ENCODE data around the gene ACOXL.
A peak's percentile ranks its signal among the peaks of the same experiment; 100 is the strongest.

The ACOXL gene

DNA sequence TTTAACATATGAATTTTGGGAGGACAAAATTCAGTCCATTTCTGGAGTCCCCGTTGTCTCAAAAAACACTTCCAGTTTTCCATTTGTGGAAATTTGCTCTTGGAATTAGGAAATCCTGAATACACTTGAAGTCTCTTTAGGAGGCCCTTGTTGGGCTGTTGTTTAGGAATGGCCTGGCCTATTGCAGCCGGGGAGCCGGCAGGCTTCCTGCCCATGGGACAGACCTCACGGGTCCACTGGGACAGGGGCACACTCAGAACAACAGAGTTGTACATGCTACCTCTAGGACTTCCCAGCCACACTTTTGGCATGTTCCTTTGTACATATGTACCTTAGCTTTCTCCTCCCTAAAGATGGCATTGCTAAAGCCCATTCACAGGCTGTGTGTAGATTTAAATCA, 57.3 kb downstream of the ACOXL start:
- Histone ChIP-seq H4K91ac (ENCODE audit: low read depth, low read length) (no peak overlapping the region), H2AK5ac (ENCODE audit: low read length) (no peak overlapping the region), H3K14ac (ENCODE audit: low read length) (no peak overlapping the region), H3K4me3 (ENCODE audit: low read depth, low read length) (no peak overlapping the region), H3K4me1 (ENCODE audit: control insufficient read depth in 1 of 2, insufficient read depth in 2 of 2, low read length in 2 of 2) (no peaks in the 10 kb centered on the region), H3K79me1 (ENCODE audit: low read length) (no peaks in the 10 kb centered on the region), H3K27me3 (ENCODE audit: insufficient read depth, low read length) (no peaks in the 10 kb centered on the region), H3K4me2 (ENCODE audit: low read length) (no peak overlapping the region), H3K23ac (ENCODE audit: low read length) (no peak overlapping the region), H3K4ac (ENCODE audit: low read depth, low read length) (no peak overlapping the region), H2AFZ (ENCODE audit: insufficient read depth, low read length, poor library complexity) (no peak overlapping the region), H2BK120ac (ENCODE audit: insufficient read depth, low read length, poor library complexity) (no peak overlapping the region), H3K79me2 (ENCODE audit: control insufficient read depth, insufficient read depth, low read length, poor library complexity) (no peaks in the 10 kb centered on the region), H3K18ac (ENCODE audit: low read length) (no peak overlapping the region), H3K27ac (ENCODE audit: low read depth, low read length) (no peak overlapping the region), H2BK12ac (ENCODE audit: low read length) (no peak overlapping the region), H3K9me3 (ENCODE audit: insufficient read depth, low read depth, low read length) (peaks cover 1% of the 10 kb centered on the region), H4K12ac (ENCODE audit: low read depth, low read length) (no peak overlapping the region), H3K9ac (ENCODE audit: low read length) (no peak overlapping the region), H2BK5ac (ENCODE audit: low read depth, low read length, poor library complexity) (no peak overlapping the region), H4K8ac (ENCODE audit: low read depth, low read length) (no peak overlapping the region), H3K36me3 (ENCODE audit: control insufficient read depth in 1 of 2, insufficient read depth in 2 of 2, low read length in 2 of 2) (no peaks in the 10 kb centered on the region)
- no CpG with 5 or more reads among the region's 4 CpGs for WGBS (ENCODE audit: extremely low coverage, insufficient coverage, insufficient read length)
- no peak for DNase-seq

DNA sequence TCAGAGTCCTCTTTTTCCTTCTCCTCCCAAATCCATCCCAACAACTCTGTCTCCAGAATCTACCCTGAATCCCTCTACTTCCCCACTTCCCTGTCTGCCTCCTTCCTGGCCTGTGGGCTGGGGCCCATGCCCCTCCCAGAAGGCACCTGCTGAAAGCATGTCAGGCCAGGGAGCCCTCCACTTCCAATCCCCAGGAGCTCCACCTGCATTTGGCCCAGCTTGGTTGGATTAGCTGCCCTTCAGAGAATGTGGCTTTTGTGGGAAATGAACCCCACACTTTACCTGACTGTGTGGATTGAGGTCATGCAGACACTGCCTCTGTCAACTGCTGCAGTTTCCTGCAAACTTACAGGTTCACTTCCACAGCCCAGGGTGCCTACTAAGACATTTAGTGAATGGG, 58.5 kb downstream of the ACOXL start:
- H4K91ac ChIP-seq (ENCODE audit: low read depth, low read length): no peak overlapping the region
- H3K27me3 ChIP-seq (ENCODE audit: insufficient read depth, low read length): no peaks in the 10 kb centered on the region
- no peak overlapping the region for H2BK5ac ChIP-seq (ENCODE audit: low read depth, low read length, poor library complexity)
- H3K4me2 ChIP-seq (ENCODE audit: low read length): no peak overlapping the region
- no peak overlapping the region for H2AFZ ChIP-seq (ENCODE audit: insufficient read depth, low read length, poor library complexity)
- no peak overlapping the region for H3K18ac ChIP-seq (ENCODE audit: low read length)
- H3K9ac ChIP-seq (ENCODE audit: low read length): peak overlapping the region; percentile 12
- H3K4me3 ChIP-seq (ENCODE audit: low read depth, low read length): no peak overlapping the region
- H3K14ac ChIP-seq (ENCODE audit: low read length): no peak overlapping the region
- H3K4me1 ChIP-seq (ENCODE audit: control insufficient read depth in 1 of 2, insufficient read depth in 2 of 2, low read length in 2 of 2): no peaks in the 10 kb centered on the region
- H3K9me3 ChIP-seq (ENCODE audit: insufficient read depth, low read depth, low read length): peaks cover 1% of the 10 kb centered on the region
- no peak overlapping the region for H3K23ac ChIP-seq (ENCODE audit: low read length)
- H3K79me2 ChIP-seq (ENCODE audit: control insufficient read depth, insufficient read depth, low read length, poor library complexity): no peaks in the 10 kb centered on the region
- H2BK120ac ChIP-seq (ENCODE audit: insufficient read depth, low read length, poor library complexity): no peak overlapping the region
- H3K36me3 ChIP-seq (ENCODE audit: control insufficient read depth in 1 of 2, insufficient read depth in 2 of 2, low read length in 2 of 2): no peaks in the 10 kb centered on the region
- no peak overlapping the region for H4K12ac ChIP-seq (ENCODE audit: low read depth, low read length)
- H2AK5ac ChIP-seq (ENCODE audit: low read length): no peak overlapping the region
- no peaks in the 10 kb centered on the region for H3K79me1 ChIP-seq (ENCODE audit: low read length)
- H4K8ac ChIP-seq (ENCODE audit: low read depth, low read length): no peak overlapping the region
- no peak overlapping the region for H3K27ac ChIP-seq (ENCODE audit: low read depth, low read length)
- no peak for DNase-seq
- H3K4ac ChIP-seq (ENCODE audit: low read depth, low read length): no peak overlapping the region
- no peak overlapping the region for H2BK12ac ChIP-seq (ENCODE audit: low read length)

DNA sequence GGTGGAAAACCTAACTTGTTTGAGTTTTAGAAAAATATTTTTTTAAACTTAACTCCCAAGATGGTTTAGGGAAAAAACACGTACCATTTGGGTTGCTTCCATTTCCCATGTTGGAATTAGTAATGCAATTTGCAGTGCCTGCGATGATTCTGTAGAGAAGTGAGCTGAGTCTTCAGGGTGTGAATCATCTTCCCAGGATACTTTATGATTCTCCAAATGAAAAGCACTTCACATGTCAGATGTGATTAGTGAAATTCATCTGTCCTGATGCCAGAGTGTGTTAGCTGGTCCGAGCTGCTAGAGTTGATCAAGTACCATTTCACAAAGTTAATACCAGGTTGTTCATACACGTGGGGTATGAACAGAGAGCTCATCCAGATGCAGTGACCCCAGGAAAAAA, 59.1 kb downstream of the ACOXL start:
- Histone ChIP-seq H2BK12ac (ENCODE audit: low read length) (no peak overlapping the region), H2AK5ac (ENCODE audit: low read length) (no peak overlapping the region), H3K14ac (ENCODE audit: low read length) (no peak overlapping the region), H2BK120ac (ENCODE audit: insufficient read depth, low read length, poor library complexity) (no peak overlapping the region), H4K91ac (ENCODE audit: low read depth, low read length) (no peak overlapping the region), H3K4me1 (ENCODE audit: control insufficient read depth in 1 of 2, insufficient read depth in 2 of 2, low read length in 2 of 2) (no peaks in the 10 kb centered on the region), H2BK5ac (ENCODE audit: low read depth, low read length, poor library complexity) (no peak overlapping the region), H3K4me2 (ENCODE audit: low read length) (no peak overlapping the region), H3K79me2 (ENCODE audit: control insufficient read depth, insufficient read depth, low read length, poor library complexity) (no peaks in the 10 kb centered on the region), H3K9ac (ENCODE audit: low read length) (no peak overlapping the region), H3K9me3 (ENCODE audit: insufficient read depth, low read depth, low read length) (peaks cover 1% of the 10 kb centered on the region), H3K27ac (ENCODE audit: low read depth, low read length) (no peak overlapping the region), H3K4ac (ENCODE audit: low read depth, low read length) (no peak overlapping the region), H3K18ac (ENCODE audit: low read length) (no peak overlapping the region), H3K27me3 (ENCODE audit: insufficient read depth, low read length) (no peaks in the 10 kb centered on the region), H3K23ac (ENCODE audit: low read length) (no peak overlapping the region), H3K36me3 (ENCODE audit: control insufficient read depth in 1 of 2, insufficient read depth in 2 of 2, low read length in 2 of 2) (no peaks in the 10 kb centered on the region), H4K8ac (ENCODE audit: low read depth, low read length) (no peak overlapping the region), H2AFZ (ENCODE audit: insufficient read depth, low read length, poor library complexity) (no peak overlapping the region), H3K79me1 (ENCODE audit: low read length) (no peaks in the 10 kb centered on the region), H3K4me3 (ENCODE audit: low read depth, low read length) (no peak overlapping the region), H4K12ac (ENCODE audit: low read depth, low read length) (no peak overlapping the region)
- WGBS (ENCODE audit: extremely low coverage, insufficient coverage, insufficient read length): no CpG with 5 or more reads among the region's 4 CpGs
- DNase-seq: no peak

DNA sequence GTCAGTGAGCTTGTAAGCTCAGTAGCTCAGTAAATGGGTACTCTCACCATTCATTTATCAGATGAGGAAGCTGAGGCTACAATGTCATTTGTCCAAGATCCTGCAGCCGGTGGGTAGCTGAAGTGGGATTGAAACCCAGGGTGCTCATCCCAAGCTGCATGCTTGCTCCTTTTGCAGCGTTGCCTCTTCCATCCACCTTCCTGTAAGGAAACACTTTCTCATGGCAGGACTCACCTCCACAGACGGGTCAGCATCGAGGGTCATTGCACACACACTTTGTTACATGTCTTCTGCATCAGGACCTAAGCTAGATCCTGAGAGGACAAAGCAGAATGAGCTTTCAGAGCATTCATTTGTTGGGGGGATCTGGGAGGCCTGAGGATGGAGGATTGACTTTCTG, 60.7 kb downstream of the ACOXL start:
- Histone ChIP-seq H2AFZ (ENCODE audit: insufficient read depth, low read length, poor library complexity) (no peak overlapping the region), H4K91ac (ENCODE audit: low read depth, low read length) (no peak overlapping the region), H3K79me1 (ENCODE audit: low read length) (no peaks in the 10 kb centered on the region), H3K4me2 (ENCODE audit: low read length) (no peak overlapping the region), H4K8ac (ENCODE audit: low read depth, low read length) (no peak overlapping the region), H2BK120ac (ENCODE audit: insufficient read depth, low read length, poor library complexity) (no peak overlapping the region), H3K23ac (ENCODE audit: low read length) (no peak overlapping the region), H3K14ac (ENCODE audit: low read length) (no peak overlapping the region), H3K18ac (ENCODE audit: low read length) (no peak overlapping the region), H3K27ac (ENCODE audit: low read depth, low read length) (no peak overlapping the region), H3K36me3 (ENCODE audit: control insufficient read depth in 1 of 2, insufficient read depth in 2 of 2, low read length in 2 of 2) (no peaks in the 10 kb centered on the region), H3K9me3 (ENCODE audit: insufficient read depth, low read depth, low read length) (no peaks in the 10 kb centered on the region), H3K4ac (ENCODE audit: low read depth, low read length) (no peak overlapping the region), H3K9ac (ENCODE audit: low read length) (no peak overlapping the region), H3K4me3 (ENCODE audit: low read depth, low read length) (no peak overlapping the region), H2BK12ac (ENCODE audit: low read length) (no peak overlapping the region), H3K4me1 (ENCODE audit: control insufficient read depth in 1 of 2, insufficient read depth in 2 of 2, low read length in 2 of 2) (no peaks in the 10 kb centered on the region), H3K27me3 (ENCODE audit: insufficient read depth, low read length) (no peaks in the 10 kb centered on the region), H3K79me2 (ENCODE audit: control insufficient read depth, insufficient read depth, low read length, poor library complexity) (no peaks in the 10 kb centered on the region), H4K12ac (ENCODE audit: low read depth, low read length) (no peak overlapping the region), H2BK5ac (ENCODE audit: low read depth, low read length, poor library complexity) (no peak overlapping the region), H2AK5ac (ENCODE audit: low read length) (no peak overlapping the region)
- no peak for DNase-seq
- no CpG with 5 or more reads among the region's 4 CpGs for WGBS (ENCODE audit: extremely low coverage, insufficient coverage, insufficient read length)

DNA sequence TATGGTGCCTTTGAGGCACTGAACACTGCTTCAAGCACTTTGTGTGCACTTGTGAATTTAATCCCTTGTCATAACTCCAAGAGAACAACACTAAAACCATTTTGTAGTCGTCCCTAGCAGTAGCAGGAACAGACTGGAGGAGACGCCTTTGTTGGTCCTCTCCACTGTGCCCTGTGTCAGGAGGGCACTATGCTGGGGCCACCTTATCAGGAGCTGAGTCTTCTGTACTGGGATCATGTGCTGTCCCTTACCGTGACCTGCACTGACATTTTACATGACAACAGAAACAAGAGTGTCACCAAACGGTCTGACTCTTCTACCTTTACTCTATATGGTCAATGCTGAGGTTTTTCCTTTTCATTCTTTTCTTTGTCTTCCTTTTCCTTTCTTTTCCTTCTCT, 62.0 kb downstream of the ACOXL start:
- no peak overlapping the region for H4K8ac ChIP-seq (ENCODE audit: low read depth, low read length)
- no peak overlapping the region for H3K4me2 ChIP-seq (ENCODE audit: low read length)
- H4K91ac ChIP-seq (ENCODE audit: low read depth, low read length): no peak overlapping the region
- no peak overlapping the region for H3K27ac ChIP-seq (ENCODE audit: low read depth, low read length)
- no peaks in the 10 kb centered on the region for H3K4me1 ChIP-seq (ENCODE audit: control insufficient read depth in 1 of 2, insufficient read depth in 2 of 2, low read length in 2 of 2)
- no CpG with 5 or more reads among the region's 4 CpGs for WGBS (ENCODE audit: extremely low coverage, insufficient coverage, insufficient read length)
- H3K79me2 ChIP-seq (ENCODE audit: control insufficient read depth, insufficient read depth, low read length, poor library complexity): no peaks in the 10 kb centered on the region
- no peak overlapping the region for H3K23ac ChIP-seq (ENCODE audit: low read length)
- no peaks in the 10 kb centered on the region for H3K79me1 ChIP-seq (ENCODE audit: low read length)
- H2BK12ac ChIP-seq (ENCODE audit: low read length): no peak overlapping the region
- no peak overlapping the region for H3K4me3 ChIP-seq (ENCODE audit: low read depth, low read length)
- no peak overlapping the region for H3K18ac ChIP-seq (ENCODE audit: low read length)
- H3K27me3 ChIP-seq (ENCODE audit: insufficient read depth, low read length): no peaks in the 10 kb centered on the region
- no peaks in the 10 kb centered on the region for H3K36me3 ChIP-seq (ENCODE audit: control insufficient read depth in 1 of 2, insufficient read depth in 2 of 2, low read length in 2 of 2)
- no peaks in the 10 kb centered on the region for H3K9me3 ChIP-seq (ENCODE audit: insufficient read depth, low read depth, low read length)
- DNase-seq: no peak
- H3K4ac ChIP-seq (ENCODE audit: low read depth, low read length): no peak overlapping the region
- no peak overlapping the region for H3K14ac ChIP-seq (ENCODE audit: low read length)
- no peak overlapping the region for H2AFZ ChIP-seq (ENCODE audit: insufficient read depth, low read length, poor library complexity)
- H4K12ac ChIP-seq (ENCODE audit: low read depth, low read length): no peak overlapping the region
- H2BK5ac ChIP-seq (ENCODE audit: low read depth, low read length, poor library complexity): no peak overlapping the region
- H2AK5ac ChIP-seq (ENCODE audit: low read length): no peak overlapping the region
- H2BK120ac ChIP-seq (ENCODE audit: insufficient read depth, low read length, poor library complexity): no peak overlapping the region
- H3K9ac ChIP-seq (ENCODE audit: low read length): no peak overlapping the region
